CD4-positive, alpha-beta T cell treated with Interleukin-15 for 4 hours (primary cell): Measurements from ENCODE around the gene UNC5B.

Experiments used
- DNase-seq: peaks from one replicate; pipeline ENCODE4 v3.0.0-alpha.2; 2020; ENCODE audit warnings: low spot score

UNC5B gene

GRCh38 chr10:71254834-71255549, 42.6 kb downstream of the UNC5B start:
- DNase-seq: no peak

- DNase-seq: no peak
These were observed 43.1 kb downstream of the UNC5B start for GRCh38 chr10:71255550-71255807.

GRCh38 chr10:71255808-71256660, 43.7 kb downstream of the UNC5B start:
- DNase-seq: no peak

GRCh38 chr10:71256661-71257318, 44.4 kb downstream of the UNC5B start:
- no peak for DNase-seq

GRCh38 chr10:71257319-71257997, 45.1 kb downstream of the UNC5B start:
- no peak for DNase-seq

- no peak for DNase-seq
These were observed 45.7 kb downstream of the UNC5B start for GRCh38 chr10:71258046-71258445.

- DNase-seq: no peak
These were observed 46.2 kb downstream of the UNC5B start for GRCh38 chr10:71258446-71259145.

- DNase-seq: no peak
These were observed 46.9 kb downstream of the UNC5B start for GRCh38 chr10:71259282-71259681.

GRCh38 chr10:71259815-71260501, 47.6 kb downstream of the UNC5B start:
- no peak for DNase-seq

- no peak for DNase-seq
These were observed 48.4 kb downstream of the UNC5B start for GRCh38 chr10:71260622-71261325.

- no peak for DNase-seq
These were observed 49.7 kb downstream of the UNC5B start for GRCh38 chr10:71262027-71262426.

GRCh38 chr10:71262817-71263216, 50.4 kb downstream of the UNC5B start:
- no peak for DNase-seq

GRCh38 chr10:71263376-71263775, 51.0 kb downstream of the UNC5B start:
- DNase-seq: no peak

- no peak for DNase-seq
These were observed 52.2 kb downstream of the UNC5B start for GRCh38 chr10:71264345-71265200.

- DNase-seq: no peak
These were observed 52.8 kb downstream of the UNC5B start for GRCh38 chr10:71265201-71265575.

- DNase-seq: no peak
These were observed 53.3 kb downstream of the UNC5B start for GRCh38 chr10:71265618-71266146.

GRCh38 chr10:71266147-71266917, 54.0 kb downstream of the UNC5B start:
- DNase-seq: no peak

- DNase-seq: no peak
These were observed 54.6 kb downstream of the UNC5B start for GRCh38 chr10:71266918-71267442.
